Mammary epithelial cell (primary cell): ENCODE results near the gene PDE3B.

Source experiments
- CTCF ChIP-seq, 2 donors: IDR thresholded peaks in 1 of 2; conservative IDR thresholded peaks in 1 of 2; 2 replicates each; pipeline ENCODE4 v1.5.1; 2011 to 2012; ENCODE audit warnings: inconsistent platforms in 2 of 2, low read length in 2 of 2, mild to moderate bottlenecking in 2 of 2, control low read depth in 1 of 2, low read depth in 1 of 2; ENCODE audit not compliant: insufficient read depth in 1 of 2; ENCODE audit errors: extremely low read depth in 1 of 2
- EZH2 ChIP-seq: IDR thresholded peaks from 2 replicates; pipeline ENCODE4 v1.6.1; 2012; ENCODE audit warnings: low read length, inconsistent platforms, borderline replicate concordance

GRCh38 chr11:14626650-14627049 is 17.0 kb upstream of the PDE3B start:
- TF ChIP-seq CTCF (conservative IDR thresholded peaks at IDR 0.05 in 1 of 2, IDR thresholded peaks at IDR 0.05 in 1 of 2; ENCODE audit: extremely low read depth in 1 of 2, insufficient read depth in 1 of 2, low read depth in 1 of 2, low read length in 2 of 2) (no peak), EZH2 (no peak)
